HK-2 (cell line): ENCODE results near the gene CTSZ.
"Not testable (repeated sequence)": the region's sequence is repeated elsewhere in the genome, so short reads cannot be mapped to it uniquely, and the experiment has no call there.

Experiments used
- DNase-seq: peaks from one replicate; pipeline ENCODE4 v3.0.0-alpha.2; 2018; ENCODE audit not compliant: unreplicated experiment

The CTSZ gene

GRCh38 chr20:58997141-58997770 is 9.8 kb downstream of the CTSZ start:
- DNase-seq: no peak

GRCh38 chr20:58996226-58996611 is 10.8 kb downstream of the CTSZ start:
- no peak for DNase-seq

GRCh38 chr20:58995461-58996225 is 11.4 kb downstream of the CTSZ start:
- no peak for DNase-seq

- no peak for DNase-seq
These were observed 12.5 kb downstream of the CTSZ start for GRCh38 chr20:58994390-58995159.

- DNase-seq: no peak
These were observed 13.5 kb downstream of the CTSZ start for GRCh38 chr20:58993332-58994248.

GRCh38 chr20:58992911-58993310 is 14.1 kb downstream of the CTSZ start:
- DNase-seq: no peak

- DNase-seq: no peak
These were observed 15.3 kb downstream of the CTSZ start for GRCh38 chr20:58991715-58992114.

GRCh38 chr20:58990651-58991445 is 16.2 kb downstream of the CTSZ start:
- DNase-seq: no peak

- DNase-seq: no peak
These were observed 17.9 kb downstream of the CTSZ start for GRCh38 chr20:58989196-58989595.

- no peak for DNase-seq
These were observed 18.5 kb downstream of the CTSZ start for GRCh38 chr20:58988565-58988882.

- no peak for DNase-seq
These were observed 19.1 kb downstream of the CTSZ start for GRCh38 chr20:58987790-58988564.

GRCh38 chr20:58986968-58987517 is 20.0 kb downstream of the CTSZ start:
- no peak for DNase-seq

GRCh38 chr20:58986286-58986967 is 20.6 kb downstream of the CTSZ start:
- no peak for DNase-seq

- DNase-seq: no peak
These were observed 21.4 kb downstream of the CTSZ start for GRCh38 chr20:58985656-58986055.

- DNase-seq: no peak
These were observed 22.4 kb downstream of the CTSZ start for GRCh38 chr20:58984691-58985090.

GRCh38 chr20:58983115-58983468 is 24.0 kb downstream of the CTSZ start:
- DNase-seq: not testable (repeated sequence)

- no peak for DNase-seq
These were observed 24.5 kb downstream of the CTSZ start for GRCh38 chr20:58982406-58983114.

- no peak for DNase-seq
These were observed 25.3 kb downstream of the CTSZ start for GRCh38 chr20:58981628-58982364.
